DOHH2 (cell line): Measurements from ENCODE around the gene ATP5F1A.

Source experiments
- H3F3A ChIP-seq: fragments of 200-600 bp; sonication (generic), shearing (Covaris generic); 2 replicates; pipeline ENCODE4 v1.6.0; 2016; ENCODE audit warnings: antibody characterized with exemption, mild to moderate bottlenecking; ENCODE audit not compliant: control insufficient read depth, insufficient read depth
- H3K27ac ChIP-seq: fragments of 200-600 bp; sonication (generic); 2 replicates; pipeline ENCODE4 v1.5.1; 2014; ENCODE audit warnings: low read depth, mild to moderate bottlenecking, low read length, moderate library complexity
- H3K27me3 ChIP-seq: fragments of 200-600 bp; sonication (generic); 2 replicates; pipeline ENCODE4 v1.6.1; 2014; ENCODE audit warnings: mild to moderate bottlenecking, low read length, mixed read lengths; ENCODE audit not compliant: control insufficient read depth
- H3K36me3 ChIP-seq: fragments of 200-600 bp; sonication (generic); 2 replicates; pipeline ENCODE4 v1.6.1; 2014; ENCODE audit warnings: mild to moderate bottlenecking, low read length, moderate library complexity, mixed read lengths; ENCODE audit not compliant: control insufficient read depth
- H3K4me1 ChIP-seq: fragments of 200-600 bp; sonication (generic); 2 replicates; pipeline ENCODE4 v1.6.1; 2014; ENCODE audit warnings: mild to moderate bottlenecking, low read length, mixed read lengths; ENCODE audit not compliant: control insufficient read depth
- H3K4me2 ChIP-seq: fragments of 200-600 bp; sonication (generic); 2 replicates; pipeline ENCODE4 v1.6.0; 2014; ENCODE audit warnings: mild to moderate bottlenecking, low read length, moderate library complexity
- H3K4me3 ChIP-seq: fragments of 200-600 bp; sonication (generic); 2 replicates; pipeline ENCODE4 v1.5.1; 2014; ENCODE audit warnings: mild to moderate bottlenecking, low read length, mixed read lengths
- H3K79me2 ChIP-seq: fragments of 200-600 bp; sonication (generic); 2 replicates; pipeline ENCODE4 v1.6.1; 2014; ENCODE audit warnings: mild to moderate bottlenecking, low read length, mixed read lengths; ENCODE audit not compliant: control insufficient read depth
- H3K9me2 ChIP-seq: fragments of 200-600 bp; sonication (generic); replicated peaks from 2 replicates; pipeline ENCODE4 v1.6.1; 2014; ENCODE audit warnings: mild to moderate bottlenecking, low read length, mixed read lengths; ENCODE audit not compliant: control insufficient read depth
- H3K9me3 ChIP-seq: fragments of 200-600 bp; sonication (generic); 2 replicates; pipeline ENCODE4 v1.6.1; 2014; ENCODE audit warnings: antibody characterized with exemption, low read length, mixed read lengths; ENCODE audit not compliant: control insufficient read depth, insufficient read depth
- H4K20me1 ChIP-seq: fragments of 200-600 bp; sonication (generic); 2 replicates; pipeline ENCODE4 v1.6.0; 2014; ENCODE audit warnings: low read depth, mild to moderate bottlenecking, antibody characterized with exemption, low read length, moderate library complexity; ENCODE audit not compliant: control insufficient read depth, insufficient read depth
- EZH2phosphoT487 ChIP-seq: fragments of 200-600 bp; sonication (generic); IDR thresholded peaks from 2 replicates; pipeline ENCODE4 v1.6.1; 2017; ENCODE audit warnings: borderline replicate concordance, mild to moderate bottlenecking, antibody characterized with exemption, low read length, moderate library complexity, mixed read lengths
- TF ChIP-seq, protein P1 (sequence below): fragments of 200-600 bp; sonication (generic); IDR thresholded peaks from one replicate; pipeline ENCODE4 v1.5.1; 2014; ENCODE audit warnings: antibody characterized with exemption, mild to moderate bottlenecking, low read depth, low read length; ENCODE audit not compliant: poor library complexity, severe bottlenecking

Gene ATP5F1A

DNA sequence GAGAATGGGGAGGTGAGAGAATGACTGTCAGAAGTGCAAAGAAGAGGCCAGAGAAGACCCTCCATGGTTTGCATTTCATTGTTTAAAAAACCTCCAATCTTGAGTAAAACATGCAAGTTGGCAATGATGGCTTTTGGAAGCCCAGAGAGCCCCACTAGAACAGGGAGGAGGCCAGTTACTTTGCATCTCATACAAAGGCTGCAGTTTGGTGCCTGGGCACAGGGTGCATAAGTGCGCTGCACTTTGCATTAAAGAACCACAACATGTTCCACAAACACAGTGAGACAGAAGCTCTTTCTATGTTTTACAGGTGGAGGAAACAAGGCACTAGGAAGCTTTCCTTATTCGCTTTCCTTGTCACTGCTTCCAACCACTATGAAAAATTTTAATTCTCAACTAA is 51.4 kb downstream of the ATP5F1A start:
- H3K27me3 ChIP-seq, result peaks cover 4% of the 10 kb centered on the region; the same call in 1 of the 2 replicates
- no peaks in the 10 kb centered on the region for H3K79me2 ChIP-seq
- no peak for TF ChIP-seq EZH2phosphoT487
- TF ChIP-seq, protein P1, sequence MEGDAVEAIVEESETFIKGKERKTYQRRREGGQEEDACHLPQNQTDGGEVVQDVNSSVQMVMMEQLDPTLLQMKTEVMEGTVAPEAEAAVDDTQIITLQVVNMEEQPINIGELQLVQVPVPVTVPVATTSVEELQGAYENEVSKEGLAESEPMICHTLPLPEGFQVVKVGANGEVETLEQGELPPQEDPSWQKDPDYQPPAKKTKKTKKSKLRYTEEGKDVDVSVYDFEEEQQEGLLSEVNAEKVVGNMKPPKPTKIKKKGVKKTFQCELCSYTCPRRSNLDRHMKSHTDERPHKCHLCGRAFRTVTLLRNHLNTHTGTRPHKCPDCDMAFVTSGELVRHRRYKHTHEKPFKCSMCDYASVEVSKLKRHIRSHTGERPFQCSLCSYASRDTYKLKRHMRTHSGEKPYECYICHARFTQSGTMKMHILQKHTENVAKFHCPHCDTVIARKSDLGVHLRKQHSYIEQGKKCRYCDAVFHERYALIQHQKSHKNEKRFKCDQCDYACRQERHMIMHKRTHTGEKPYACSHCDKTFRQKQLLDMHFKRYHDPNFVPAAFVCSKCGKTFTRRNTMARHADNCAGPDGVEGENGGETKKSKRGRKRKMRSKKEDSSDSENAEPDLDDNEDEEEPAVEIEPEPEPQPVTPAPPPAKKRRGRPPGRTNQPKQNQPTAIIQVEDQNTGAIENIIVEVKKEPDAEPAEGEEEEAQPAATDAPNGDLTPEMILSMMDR, result no peak
- no peak overlapping the region for H3K4me2 ChIP-seq
- H3K9me3 ChIP-seq, result no peaks in the 10 kb centered on the region
- H3K4me3 ChIP-seq, result no peak overlapping the region
- H3K9me2 ChIP-seq, result no peaks in the 10 kb centered on the region
- H3K27ac ChIP-seq, result no peak overlapping the region
- no peaks in the 10 kb centered on the region for H4K20me1 ChIP-seq
- H3K36me3 ChIP-seq, result no peaks in the 10 kb centered on the region
- H3K4me1 ChIP-seq, result no peaks in the 10 kb centered on the region
- no peaks in the 10 kb centered on the region for H3F3A ChIP-seq

DNA sequence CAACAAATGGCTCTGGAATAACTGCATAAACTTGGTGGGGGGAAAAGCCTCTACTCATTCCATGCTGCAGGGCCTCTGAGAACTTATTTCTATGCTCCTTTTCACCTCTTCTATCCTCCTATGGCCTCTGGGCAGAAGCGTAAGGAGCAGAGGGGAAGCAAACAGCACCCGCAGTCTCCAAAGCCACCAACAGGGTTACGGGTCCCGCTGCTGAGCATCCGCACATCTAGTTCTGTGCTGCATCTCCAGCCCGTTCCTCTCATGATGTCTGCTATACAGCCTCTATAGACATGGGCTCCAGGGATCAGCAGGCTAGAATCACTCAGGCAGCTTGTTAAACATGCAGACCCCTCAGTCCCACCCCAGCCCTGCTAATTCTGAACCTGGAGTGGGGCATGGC is 52.0 kb downstream of the ATP5F1A start:
- H3K4me3 ChIP-seq, result no peak overlapping the region
- 0 out of 2 replicates have a peak, but pooled peaks cover 4% of the 10 kb centered on the region for H3K27me3 ChIP-seq
- no peaks in the 10 kb centered on the region for H3K36me3 ChIP-seq
- no peaks in the 10 kb centered on the region for H3K9me2 ChIP-seq
- no peaks in the 10 kb centered on the region for H3K9me3 ChIP-seq
- no peak overlapping the region for H3K4me2 ChIP-seq
- no peak for TF ChIP-seq EZH2phosphoT487
- TF ChIP-seq, protein P1, result no peak
- no peaks in the 10 kb centered on the region for H3F3A ChIP-seq
- H4K20me1 ChIP-seq, result no peaks in the 10 kb centered on the region
- no peak overlapping the region for H3K27ac ChIP-seq
- H3K79me2 ChIP-seq, result no peaks in the 10 kb centered on the region
- H3K4me1 ChIP-seq, result no peaks in the 10 kb centered on the region

DNA sequence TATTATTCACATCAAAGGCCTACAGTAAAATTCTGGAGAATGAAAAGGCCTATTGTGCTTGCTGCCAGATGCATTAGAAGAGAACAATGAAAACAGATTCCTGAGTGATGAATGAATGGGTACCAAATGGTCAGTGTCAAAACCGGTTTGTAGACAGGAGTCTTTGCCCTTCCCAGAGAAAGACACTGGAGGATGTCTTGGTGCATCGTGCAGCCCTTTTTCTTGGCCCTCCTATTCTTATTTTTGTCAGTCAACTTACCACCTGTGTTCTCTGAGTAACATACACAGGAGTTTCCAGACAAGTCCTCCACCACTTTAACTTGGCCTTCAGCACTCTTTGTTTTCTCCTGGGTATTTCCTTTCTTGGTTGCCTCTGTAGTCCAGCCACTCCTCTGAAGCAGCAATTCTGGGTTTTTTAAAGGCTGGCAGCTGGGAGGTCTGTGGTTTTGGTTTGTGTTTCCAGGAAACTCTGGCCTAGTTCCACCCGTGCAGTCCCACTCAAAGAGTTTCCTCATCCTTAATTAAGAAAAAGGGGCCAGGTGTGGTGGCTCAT is 55.4 kb downstream of the ATP5F1A start:
- no peaks in the 10 kb centered on the region for H3K9me3 ChIP-seq

More for the DNA sequence above, 55.4 kb downstream of the ATP5F1A start:
- Histone ChIP-seq H3K4me3 (no peak overlapping the region), H3F3A (no peaks in the 10 kb centered on the region), H3K36me3 (no peaks in the 10 kb centered on the region), H3K79me2 (no peaks in the 10 kb centered on the region), H3K4me2 (no peak overlapping the region), H3K27me3 (peaks cover 6% of the 10 kb centered on the region; the same call in 1 of the 2 replicates), H3K4me1 (no peaks in the 10 kb centered on the region), H4K20me1 (no peaks in the 10 kb centered on the region), H3K27ac (no peak overlapping the region), H3K9me2 (no peaks in the 10 kb centered on the region)
- TF ChIP-seq EZH2phosphoT487, result no peak
- TF ChIP-seq, protein P1, result no peak
